Stimulated activated CD8-positive, alpha-beta memory T cell treated with anti-CD3 and anti-CD28 coated beads, Interleukin-4, amount 100 ng/mL, for 24 hours (primary cell): ENCODE measurements around the gene EGFL7.

Experiments
- DNase-seq: peaks from one replicate; pipeline ENCODE4 v3.0.0-alpha.2; 2020; ENCODE audit warnings: low read depth

Gene EGFL7

DNA sequence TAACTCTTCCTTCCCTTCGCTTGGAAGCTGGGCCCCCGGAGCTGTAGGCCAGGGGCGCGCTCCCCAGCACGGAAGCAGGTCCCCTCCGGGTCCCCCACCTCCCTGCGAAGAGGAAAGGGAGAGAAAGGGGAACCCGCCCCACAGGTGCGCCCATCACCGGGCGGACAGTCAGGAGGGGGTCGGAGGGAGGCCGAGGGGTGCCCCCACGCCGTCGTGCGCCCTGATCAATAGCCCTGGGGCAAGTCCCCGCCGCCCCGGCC, 23.7 kb downstream of the EGFL7 start:
- DNase-seq, result no peak

GRCh38 chr9:136686794-136687711, 24.3 kb downstream of the EGFL7 start, which contains the start of gene AGPAT2:
TSS of gene AGPAT2 (minus strand) at chr9:136687457. CDS start at chr9:136687357, 100 bp downstream.
- DNase-seq, result peak; percentile 41

- DNase-seq, result no peak
Observed at GRCh38 chr9:136687721-136688223, 25.1 kb downstream of the EGFL7 start.

- no peak for DNase-seq
Observed at GRCh38 chr9:136688274-136689107, 25.8 kb downstream of the EGFL7 start.

DNA sequence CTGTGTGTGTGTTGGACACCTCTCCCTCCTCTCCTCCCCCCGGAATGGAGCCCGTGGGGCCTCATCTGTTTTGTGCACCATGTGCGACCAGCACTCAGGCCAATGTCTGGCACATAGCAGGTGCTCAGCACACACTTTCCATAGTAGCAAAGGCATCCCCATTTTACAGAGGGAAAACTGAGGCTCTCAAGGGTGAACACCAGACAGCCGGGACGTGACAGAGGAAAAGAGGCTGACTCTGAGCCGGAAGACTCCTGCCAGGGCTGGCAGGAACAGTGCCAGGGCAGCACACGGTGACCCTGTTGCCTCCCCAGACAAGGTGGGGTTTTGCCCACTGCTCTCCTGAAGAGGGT, 26.4 kb downstream of the EGFL7 start:
- DNase-seq, result no peak

DNA sequence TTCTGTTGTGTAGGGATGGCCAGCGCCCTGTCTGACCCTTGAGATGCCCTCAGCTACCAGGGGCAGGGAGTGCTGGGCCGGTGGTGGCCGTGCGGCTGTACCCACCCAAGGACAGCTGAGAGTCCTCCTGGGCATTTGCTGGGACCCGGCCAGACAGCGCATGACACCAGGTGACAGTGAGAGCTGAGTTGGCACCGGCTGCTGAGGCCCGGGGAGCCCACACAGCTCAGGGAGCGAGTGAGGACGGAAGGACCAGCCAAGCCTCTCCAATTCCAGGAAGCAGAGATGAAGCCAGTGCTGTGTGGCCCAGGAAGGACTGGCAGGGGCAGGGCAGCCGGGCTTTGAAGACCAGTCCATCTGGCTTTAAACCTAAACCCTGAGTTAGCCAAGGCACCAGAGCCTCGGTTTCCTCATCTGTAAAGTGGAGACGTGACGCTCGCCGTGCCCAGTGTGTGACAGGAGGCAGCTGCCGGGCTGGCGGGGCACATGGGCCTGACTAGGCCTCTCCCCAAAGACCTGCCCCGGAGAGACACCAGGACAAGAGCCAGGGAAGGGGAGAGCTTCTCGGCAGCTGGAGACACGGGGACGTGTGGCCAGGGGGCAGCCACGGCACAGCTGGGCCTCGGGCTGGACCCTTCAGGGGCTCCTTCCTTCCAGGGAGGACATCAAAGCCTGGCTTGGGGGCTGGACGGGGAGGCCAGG, 27.5 kb downstream of the EGFL7 start:
- no peak for DNase-seq

GRCh38 chr9:136690806-136691261, 28.1 kb downstream of the EGFL7 start:
- DNase-seq, result no peak

DNA sequence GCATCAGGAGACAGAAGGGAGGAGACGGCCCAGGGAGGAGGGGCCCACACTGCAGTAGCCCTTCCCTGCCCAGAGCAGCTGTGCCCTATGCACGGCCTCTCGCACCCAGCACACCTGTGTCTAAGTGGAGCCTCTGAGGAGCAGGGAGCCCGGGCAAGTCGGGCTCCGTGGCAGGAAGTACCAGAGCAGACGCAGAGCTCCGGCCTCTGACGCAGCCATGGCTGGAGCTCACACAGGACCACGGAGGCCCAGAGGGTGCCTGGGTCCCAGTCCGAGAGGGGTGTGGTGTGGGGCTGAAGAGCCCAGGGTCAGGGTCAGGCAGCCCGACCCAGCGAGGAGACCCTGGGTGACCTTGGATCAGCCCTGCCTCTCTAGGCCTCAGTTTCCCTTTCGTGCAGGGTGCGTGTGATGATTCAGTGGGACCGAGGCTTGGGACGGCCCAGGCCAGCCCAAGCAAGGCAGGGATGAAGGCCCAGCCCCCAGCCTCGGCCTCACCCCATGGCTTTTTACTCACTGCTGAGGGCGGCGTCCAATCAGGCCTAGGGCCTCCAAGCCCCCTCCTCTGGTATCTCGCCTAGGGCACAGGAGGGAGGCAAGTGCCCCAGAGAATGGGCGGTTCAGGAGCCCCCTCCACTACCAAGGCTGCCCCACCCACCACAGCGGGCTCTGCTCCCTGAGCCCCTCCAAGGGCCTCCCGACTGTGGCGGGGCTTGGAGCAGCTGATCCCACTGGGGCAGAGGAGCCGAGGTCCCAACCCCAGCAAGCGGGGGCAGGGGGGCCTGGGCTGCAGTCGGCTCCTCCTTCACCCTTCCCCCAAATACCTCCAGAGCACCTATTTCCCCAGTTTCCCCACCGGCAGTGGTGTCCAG, 28.8 kb downstream of the EGFL7 start:
- DNase-seq, result no peak

DNA sequence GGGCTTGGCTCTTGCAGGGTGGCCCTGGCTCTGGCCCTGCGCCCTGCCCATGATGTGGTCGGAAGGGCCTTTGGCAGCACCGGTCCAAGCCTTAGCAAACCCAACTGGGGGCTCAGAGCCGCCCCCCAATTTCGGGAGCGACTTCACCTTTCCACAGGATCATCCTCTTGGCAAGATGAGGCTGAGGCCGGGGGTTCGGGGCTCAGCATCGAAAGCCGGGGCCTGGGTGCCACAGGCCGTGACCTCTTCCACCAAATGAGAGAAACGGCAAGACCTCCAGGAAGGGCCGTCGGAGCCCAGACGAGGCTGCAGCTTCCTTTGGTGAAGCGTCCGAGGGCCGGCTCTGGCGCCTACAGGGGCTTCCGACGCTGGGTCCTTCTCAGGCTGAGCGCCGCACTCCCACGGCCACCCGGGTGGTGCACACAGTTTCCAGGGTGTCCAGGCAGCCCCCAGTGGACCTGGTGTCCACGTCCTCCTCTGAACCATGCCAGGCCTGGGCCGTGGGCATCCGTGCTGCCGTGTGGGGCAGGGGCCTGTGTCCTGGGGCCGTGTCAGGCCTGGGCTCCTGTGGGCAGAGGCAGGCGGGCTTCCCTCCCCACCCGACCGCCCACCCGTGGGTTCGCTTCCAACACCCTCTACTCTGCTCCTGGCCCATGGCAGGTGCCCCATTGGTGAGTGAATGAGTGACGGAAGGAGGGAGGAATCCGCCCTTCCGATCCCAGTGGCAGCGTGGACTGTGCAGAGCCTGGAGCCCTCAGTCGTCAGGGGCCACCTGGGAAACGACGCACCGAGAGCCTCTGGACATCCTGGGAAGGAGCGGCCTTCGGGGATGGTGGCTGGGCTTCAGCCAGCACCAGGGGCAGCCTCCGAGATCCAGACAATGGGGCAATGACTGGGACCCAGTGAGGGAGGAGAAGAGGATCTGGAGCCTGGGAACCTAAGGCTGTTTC, 29.7 kb downstream of the EGFL7 start:
- no peak for DNase-seq

DNA sequence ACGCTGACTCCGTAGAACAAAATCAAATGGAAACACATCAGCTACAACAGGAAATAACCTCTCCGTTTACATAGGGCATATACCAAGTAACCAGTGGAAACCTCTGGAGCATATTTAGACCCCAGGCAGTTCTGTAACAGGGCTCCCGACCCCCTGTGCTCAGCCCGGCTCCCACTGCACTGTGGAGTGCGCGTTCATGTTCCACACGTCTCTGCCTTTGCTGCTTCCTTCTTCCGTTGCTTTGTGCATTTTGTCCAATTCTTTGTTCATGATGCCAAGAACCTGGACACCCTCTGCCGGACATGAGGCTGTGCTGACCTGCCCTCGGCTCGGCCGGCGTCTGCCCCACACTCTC, 30.4 kb downstream of the EGFL7 start:
- no peak for DNase-seq

- no peak for DNase-seq
Observed at GRCh38 chr9:136693490-136694162, 30.9 kb downstream of the EGFL7 start.

DNA sequence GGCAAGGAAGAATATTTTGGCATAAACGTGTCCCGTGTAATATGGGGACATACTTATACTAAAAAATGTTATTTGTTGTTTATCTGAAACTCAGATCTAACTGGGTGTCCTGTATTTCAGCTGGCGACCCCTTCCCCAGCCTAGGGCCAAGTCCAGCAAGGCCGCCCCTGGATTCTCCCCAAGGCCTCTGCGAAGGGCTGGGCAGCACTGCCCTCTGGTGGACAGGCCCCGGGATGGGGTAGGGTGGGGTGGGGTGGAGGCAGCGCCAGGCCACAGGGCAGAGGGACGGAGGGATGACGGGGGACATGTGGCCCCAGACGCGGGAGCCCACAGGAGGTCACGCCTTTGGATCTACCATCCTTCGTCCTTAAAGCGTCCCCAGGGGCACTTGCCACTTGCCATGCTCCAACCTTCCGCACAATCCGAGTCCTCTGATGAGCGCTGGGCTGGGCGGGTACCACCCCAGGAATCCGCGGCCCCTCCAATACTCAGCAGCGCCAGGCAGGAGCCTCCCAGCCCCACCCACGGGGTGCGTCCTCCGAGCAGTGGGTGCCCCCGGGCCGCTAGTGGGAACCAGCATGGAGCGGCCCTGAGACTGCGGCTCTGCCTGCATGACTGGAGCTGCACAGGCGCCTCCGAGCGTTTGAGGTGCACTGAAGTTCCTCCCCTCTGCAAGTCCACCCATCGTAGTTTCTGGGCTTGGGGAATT, 31.6 kb downstream of the EGFL7 start:
- no peak for DNase-seq

DNA sequence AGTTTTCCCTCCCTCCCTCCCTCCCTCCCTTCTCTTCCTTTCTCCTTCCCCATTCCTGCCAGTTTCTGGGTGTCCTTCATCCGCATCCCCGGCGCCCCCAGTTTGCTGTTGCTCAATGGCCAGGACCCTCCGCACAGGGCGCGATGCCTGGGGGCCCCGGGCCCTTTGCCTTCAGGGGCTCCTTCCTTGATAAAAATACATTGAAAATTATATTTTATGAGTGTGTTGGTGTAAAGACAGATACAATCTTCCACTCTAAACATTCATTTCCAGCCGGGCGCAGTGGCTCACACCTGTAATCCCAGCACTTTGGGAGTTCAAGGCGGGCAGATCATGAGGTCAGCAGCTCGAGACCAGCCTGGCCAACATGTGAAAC, 32.1 kb downstream of the EGFL7 start:
- no peak for DNase-seq

- no peak for DNase-seq
Observed at GRCh38 chr9:136695435-136695895, 32.7 kb downstream of the EGFL7 start.

- no peak for DNase-seq
Observed at GRCh38 chr9:136695955-136696354, 33.2 kb downstream of the EGFL7 start.

GRCh38 chr9:136696502-136696901, 33.8 kb downstream of the EGFL7 start:
- no peak for DNase-seq

DNA sequence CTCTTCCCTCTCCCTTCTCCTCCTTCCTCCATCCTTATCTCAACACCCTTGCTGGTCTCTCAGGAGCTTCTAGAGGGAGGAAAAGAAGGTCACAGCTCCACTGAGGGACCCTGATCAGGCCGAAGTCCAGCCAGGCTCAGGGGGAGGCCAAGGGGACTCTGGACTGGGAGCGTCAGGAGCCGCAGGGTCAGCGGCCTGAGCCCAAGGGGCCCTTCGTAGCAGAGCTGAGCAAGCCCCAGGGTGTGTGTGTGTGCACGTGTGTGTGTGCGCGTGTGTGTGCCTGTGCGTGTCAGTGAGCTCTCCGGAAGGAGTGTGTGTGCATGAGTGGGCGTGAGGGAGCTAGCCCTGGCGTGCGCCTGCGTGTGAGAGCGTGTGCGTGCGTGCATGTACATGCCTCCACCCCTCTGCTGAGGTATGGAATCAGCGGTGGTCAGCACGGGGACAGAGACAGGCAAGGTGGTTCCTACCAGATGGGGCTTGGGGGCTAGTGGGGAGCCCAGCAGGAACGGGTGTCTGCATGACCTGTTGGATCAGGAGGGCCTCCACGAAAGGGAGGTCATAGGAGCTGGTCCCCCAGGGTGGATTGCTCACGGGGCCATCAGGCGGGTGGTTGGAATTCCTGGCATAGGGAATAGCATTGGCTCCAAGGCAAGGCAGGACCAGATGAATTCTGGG, 34.6 kb downstream of the EGFL7 start:
- DNase-seq, result no peak

DNA sequence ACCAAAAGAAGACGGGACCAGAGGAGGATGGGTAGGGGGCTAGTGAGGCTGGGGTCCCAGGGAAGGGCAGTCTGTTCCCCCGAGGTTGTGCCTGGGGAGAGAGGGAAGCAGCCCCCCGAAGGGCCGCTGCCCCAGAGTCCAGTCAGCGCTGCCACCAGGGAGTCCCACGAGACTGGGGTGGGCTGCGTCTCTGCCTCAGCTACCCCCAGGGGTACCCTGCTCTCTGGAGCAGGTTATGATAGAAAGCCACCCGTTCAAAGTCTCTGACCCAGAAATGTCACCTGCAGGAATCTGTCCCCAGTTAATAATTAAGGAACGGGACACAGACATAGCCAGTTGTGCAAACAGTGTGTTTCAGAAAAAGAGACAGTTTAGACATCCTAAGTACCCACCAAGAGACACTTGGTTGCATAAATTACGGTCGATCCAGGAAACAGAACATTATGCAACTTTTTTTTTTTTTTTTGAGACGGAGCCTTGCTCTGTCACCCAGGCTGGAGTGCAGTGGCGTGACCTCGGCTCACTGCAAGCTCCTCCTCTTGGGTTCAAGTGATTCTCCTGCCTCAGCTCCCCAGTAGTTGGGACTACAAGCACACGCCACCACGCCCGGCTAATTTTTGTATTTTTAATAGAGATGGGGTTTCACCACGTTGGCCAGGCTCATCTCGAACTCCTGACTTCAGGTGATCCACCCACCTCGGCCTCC, 35.3 kb downstream of the EGFL7 start:
- DNase-seq, result no peak
